NCI-H1048 (cell line): ENCODE results near the gene ABCA4.
"Not testable (repeated sequence)": the region's sequence is repeated elsewhere in the genome, so short reads cannot be mapped to it uniquely, and the experiment has no call there.

Source experiments
- DNase-seq: peaks from one replicate; lab custom pipeline; 2025; lab: John Stamatoyannopoulos, UW

Gene ABCA4

DNA sequence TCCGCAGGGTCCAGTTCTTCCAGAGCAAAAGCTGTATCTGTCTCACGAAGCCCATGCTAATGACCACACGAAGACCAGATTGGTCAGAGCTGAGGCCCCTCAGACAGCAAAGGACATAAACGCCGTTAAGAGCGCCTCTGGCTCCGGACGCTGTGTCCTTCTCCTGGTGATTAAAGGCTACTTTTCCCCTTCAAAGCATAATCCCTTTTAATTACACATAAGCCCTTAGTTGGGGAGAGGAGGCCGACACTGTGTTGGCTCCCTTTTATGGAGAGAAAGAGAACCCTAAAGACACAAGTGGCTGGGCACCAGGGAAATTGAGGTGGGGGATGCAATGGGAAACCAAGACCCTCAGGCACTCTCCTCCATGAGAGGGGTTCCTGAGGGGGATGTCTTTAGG, at the start of gene ABCA4:
Gene ABCA4, minus strand, starts transcription at position 158 of the 400 bp plus-strand sequence. Its CDS starts 103 bp downstream, at position 55.
- DNase-seq: no peak

GRCh38 chr1:94169126-94169525, 48.2 kb upstream of the ABCA4 start:
- no peak for DNase-seq

GRCh38 chr1:94165843-94166242, 44.9 kb upstream of the ABCA4 start:
- DNase-seq: no peak

GRCh38 chr1:94164885-94165284, 43.9 kb upstream of the ABCA4 start:
- DNase-seq: not testable (repeated sequence)

GRCh38 chr1:94164121-94164520, 43.2 kb upstream of the ABCA4 start:
- DNase-seq: not testable (repeated sequence)

GRCh38 chr1:94163249-94163648, 42.3 kb upstream of the ABCA4 start:
- DNase-seq: not testable (repeated sequence)

DNA sequence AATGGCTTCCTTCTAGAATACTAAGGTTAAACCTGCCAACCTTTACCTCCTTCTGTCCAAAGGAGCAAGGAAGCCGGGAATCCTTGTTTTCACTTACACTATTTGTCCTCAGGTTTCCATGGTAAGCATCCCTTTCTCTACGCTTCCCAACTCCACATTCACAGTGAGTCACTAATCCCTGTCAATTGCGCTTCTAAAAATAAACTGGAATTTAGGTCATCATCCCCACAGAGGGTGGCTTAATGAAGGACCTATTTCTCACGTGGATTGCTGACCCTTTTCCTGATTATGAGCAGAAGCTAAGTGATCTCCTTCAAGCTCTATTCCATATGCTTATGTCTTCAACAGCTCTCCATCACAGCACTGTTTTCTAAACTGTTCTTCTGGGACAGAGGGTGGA, 39.9 kb upstream of the ABCA4 start:
- DNase-seq: no peak

GRCh38 chr1:94156096-94156625, 35.2 kb upstream of the ABCA4 start:
- DNase-seq: no peak

GRCh38 chr1:94154989-94155388, 34.0 kb upstream of the ABCA4 start:
- DNase-seq: no peak

DNA sequence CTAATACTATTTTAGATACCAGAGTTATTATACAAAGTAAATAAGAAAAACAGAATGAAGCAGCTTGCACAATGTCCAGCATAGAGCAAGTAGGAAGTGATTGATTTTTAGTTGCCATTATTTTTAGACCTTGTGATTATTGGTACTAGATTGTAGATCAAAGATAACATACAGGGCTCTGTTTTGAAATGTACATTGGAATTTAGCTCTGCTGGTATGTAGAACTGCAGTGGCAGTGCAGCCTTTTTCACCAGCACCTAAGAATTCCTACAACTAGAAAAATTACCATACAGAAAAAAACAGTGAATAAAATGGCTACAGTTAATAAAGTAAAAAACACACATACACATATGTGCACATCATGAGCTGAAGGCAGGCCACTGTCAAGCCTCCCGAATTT, 32.2 kb upstream of the ABCA4 start:
- DNase-seq: no peak

GRCh38 chr1:94149166-94149565, 28.2 kb upstream of the ABCA4 start:
- DNase-seq: not testable (repeated sequence)

- no peak for DNase-seq
Observed at GRCh38 chr1:94146273-94146672, 25.3 kb upstream of the ABCA4 start.

GRCh38 chr1:94144836-94145235, 23.9 kb upstream of the ABCA4 start:
- DNase-seq: no peak

DNA sequence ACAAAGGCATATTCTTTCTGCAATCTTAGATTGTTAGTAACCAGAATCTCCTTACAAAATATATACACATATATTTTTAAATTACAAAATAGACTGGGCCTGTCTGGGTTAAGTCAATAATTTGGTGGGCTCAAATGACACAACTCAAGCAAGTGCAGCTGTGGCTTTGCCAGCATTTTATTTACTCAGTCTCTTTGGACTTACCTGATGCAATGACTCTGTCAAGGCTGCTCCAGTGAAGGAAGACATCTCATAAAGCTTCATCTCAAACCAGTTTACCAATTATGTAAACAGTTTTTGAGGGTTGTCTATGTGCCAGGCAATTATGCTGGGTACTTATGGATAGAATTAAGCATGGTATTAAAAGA, 22.8 kb upstream of the ABCA4 start:
- no peak for DNase-seq

DNA sequence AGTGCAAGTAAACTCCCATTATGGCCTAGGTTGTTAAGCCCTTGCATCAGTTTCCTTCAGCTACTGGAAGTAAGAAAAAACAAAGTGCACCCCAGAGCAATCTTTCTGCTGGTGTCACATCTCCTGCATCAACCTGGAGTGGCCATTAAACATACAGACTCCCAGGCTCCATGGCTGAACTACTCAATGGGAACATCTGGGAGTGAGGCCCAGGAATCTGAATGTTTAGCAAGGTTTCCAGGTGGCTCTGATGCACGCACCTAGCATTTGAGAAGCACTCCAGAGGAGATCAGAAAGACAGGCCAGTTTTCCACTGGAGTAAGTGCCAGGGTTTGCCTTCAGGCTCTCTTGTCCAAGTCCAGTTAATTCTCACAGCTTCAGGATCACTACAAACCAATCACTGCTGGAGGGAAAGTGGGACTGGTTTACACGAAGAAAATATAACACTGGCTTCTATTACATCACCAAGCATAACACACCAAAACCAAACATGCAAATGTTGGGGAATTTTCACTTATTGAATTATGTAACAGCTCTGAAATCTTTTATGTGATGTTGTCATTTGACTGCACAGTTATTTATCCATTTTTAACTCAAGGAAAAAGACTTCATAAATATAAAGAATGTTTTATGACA, 22.3 kb upstream of the ABCA4 start:
- no peak for DNase-seq

DNA sequence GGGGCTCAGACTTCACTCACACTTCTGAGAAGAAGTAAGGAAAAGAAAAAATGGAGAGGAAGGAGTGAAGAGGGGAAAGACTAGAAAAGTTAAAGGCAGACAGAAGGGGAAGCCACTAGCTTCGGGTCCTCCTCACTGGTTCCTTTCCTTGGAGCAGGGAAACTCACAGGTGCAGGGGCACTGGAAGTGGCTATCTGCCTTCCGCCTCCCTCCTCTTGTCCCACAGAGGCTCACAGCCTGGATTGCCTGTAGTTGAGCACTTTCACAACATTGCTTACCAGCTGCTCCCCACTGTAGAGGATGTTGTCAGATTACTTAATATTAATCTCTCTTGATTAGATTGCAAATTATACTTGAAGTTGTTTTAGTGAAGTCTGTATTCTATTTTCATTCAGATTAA, 21.6 kb upstream of the ABCA4 start:
- DNase-seq: no peak

GRCh38 chr1:94142022-94142421, 21.1 kb upstream of the ABCA4 start:
- no peak for DNase-seq

GRCh38 chr1:94132111-94132510, 11.2 kb upstream of the ABCA4 start:
- DNase-seq: no peak

DNA sequence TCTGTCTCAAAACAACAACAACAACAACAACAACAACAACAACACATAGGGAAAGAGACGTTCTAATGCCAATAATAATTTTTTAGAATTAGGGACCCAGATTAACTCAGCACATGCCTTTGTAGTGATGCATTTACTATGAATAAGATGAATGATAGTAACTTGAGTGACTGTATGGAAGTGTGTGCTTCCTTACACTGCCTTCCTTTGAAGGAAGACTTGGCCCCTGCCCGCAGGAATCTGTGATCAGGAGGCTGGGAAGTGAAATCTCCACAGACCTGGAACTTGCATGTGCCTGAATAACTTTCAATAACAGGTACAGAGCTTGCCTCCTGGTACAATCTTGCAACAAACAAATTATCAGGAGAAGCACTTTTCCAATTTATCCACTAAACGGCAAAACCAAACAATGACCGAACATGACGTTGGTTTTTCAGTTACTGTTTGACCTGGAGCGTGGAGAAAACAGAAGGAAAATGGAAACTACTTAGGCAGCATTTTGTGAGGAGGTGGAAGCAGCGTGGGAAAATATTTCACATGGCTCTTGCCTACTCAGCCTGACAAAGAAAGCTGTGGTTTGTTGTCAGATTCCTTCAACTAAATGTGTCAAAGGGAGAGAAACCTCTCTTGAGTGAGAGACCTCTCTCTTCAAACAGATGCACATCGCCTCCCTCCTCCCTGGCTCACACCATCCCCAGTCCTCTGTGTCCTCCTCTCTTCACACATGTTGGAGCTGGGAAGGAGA, 10.1 kb upstream of the ABCA4 start:
- no peak for DNase-seq

DNA sequence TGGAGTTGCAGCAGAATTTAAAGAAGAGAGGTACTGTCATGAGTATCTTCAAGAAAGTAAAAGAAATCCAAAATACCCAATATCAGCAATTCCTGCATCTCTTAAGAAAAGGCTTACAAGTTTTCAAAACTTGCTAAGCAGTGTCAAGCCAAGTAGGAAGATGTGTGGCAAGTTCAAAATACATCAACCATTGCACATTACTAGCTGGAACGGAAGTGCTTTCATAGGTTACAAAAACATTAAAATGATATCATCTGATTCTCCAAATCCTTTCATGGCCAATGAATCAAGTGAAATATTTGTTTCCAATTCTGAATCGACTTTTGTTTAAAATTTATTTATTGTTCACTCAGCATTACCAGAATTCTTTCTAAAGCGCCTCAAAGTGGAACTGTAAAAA, 5.7 kb upstream of the ABCA4 start:
- DNase-seq: no peak

- DNase-seq: no peak
Observed at GRCh38 chr1:94125551-94126514, 4.9 kb upstream of the ABCA4 start.

DNA sequence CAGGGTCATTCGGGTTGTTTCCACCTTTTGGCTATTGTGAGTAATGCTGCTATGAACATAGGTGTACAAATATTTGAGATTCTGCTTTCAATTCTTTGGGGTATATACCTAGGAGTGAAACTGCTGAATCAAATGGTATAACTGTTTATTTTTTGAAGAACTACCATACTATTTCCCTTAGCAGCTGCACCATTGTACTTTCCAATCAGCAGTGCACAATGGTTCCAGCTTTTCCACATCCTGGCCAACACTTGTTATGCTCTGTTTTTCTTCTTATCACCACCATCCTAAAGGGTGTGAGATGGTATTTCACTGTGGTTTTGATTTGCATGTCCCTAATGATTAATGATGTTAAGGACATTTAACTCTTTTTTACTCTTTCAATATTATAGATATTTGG, 3.6 kb upstream of the ABCA4 start:
- DNase-seq: no peak
